Inferior parietal cortex (tissue), 1 donor: ENCODE results near the gene GATAD2B.

ENCODE experiments used
- DNase-seq: peaks from one replicate; pipeline ENCODE4 v3.0.0-alpha.2; 2016; ENCODE audit errors: extremely low spot score

Gene GATAD2B

DNA sequence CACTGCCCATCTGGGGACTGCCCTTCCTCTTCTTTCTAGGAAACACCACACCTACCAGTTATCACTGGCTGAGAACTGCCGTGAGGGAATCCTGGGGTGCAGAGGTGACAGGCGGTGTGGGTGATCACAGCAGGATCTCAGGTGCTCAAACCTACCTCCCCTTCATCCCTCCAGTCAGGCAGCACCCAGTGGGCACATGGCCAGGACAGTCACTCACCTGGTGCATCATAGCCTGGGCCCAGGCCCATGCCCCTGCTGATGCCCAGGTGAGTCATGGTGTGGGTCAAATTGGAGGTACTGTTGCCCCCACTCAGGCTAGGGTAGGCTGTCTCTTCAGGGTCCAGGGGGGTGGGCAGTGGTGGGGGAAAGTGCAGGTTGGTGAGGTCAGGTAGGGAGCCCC, 29.0 kb upstream of the GATAD2B start:
- DNase-seq: no peak

DNA sequence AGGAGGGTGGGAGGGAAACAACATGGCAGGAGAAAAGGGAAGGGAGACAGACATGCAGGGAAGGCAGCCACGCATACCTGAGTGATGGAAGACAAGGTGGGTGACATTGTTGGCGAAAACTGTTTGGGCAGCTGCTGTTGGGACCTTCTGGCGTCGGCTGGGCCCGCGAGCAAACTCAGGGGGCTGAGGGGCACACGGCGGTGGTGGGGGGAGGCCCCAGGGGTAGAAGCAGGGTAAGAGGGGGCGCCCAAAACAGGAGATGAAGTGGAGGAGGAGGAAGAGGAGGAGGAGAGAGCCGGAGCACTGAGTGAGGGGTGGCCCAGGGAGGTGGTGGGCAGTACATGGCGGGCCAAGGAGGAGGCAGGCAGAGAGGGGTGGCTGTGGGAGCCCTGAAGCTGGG, 28.4 kb upstream of the GATAD2B start:
- DNase-seq: no peak

DNA sequence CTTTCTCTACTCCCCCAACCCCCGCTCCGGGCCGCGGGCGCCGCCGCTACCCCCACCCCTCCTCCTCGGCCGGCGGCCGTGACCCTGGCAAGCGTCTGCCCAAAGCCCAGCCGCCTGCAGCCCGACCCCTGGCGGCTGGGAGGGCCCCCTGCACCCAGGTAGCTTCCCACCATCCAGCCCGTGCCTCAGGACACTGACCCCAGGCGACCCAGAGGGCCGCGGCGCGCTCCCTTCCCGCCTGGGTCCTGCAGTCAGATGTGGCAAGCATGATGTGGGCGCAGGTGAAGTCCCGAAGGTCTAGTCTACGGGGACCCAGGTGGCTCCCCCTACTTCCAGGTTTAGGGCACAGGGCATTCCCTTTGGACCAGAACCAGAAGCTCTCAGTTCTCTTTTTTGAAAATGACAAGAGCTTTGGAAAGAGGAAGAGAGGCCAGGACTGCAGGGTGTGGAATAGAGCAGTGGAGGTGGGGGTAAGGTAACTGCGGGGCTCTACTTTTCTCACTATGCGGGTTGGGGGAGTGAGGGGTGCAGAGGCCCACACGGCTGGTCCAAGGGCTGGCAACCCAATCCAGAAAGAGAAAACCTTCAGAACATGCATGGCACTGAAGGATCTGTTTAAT, 24.0 kb upstream of the GATAD2B start, which contains the start of gene DENND4B:
TSS of gene DENND4B (minus strand) at position 97 of the 620 bp plus-strand sequence. CDS start 2,344 bp downstream, outside the sequence.
- peak; percentile 76 for DNase-seq

DNA sequence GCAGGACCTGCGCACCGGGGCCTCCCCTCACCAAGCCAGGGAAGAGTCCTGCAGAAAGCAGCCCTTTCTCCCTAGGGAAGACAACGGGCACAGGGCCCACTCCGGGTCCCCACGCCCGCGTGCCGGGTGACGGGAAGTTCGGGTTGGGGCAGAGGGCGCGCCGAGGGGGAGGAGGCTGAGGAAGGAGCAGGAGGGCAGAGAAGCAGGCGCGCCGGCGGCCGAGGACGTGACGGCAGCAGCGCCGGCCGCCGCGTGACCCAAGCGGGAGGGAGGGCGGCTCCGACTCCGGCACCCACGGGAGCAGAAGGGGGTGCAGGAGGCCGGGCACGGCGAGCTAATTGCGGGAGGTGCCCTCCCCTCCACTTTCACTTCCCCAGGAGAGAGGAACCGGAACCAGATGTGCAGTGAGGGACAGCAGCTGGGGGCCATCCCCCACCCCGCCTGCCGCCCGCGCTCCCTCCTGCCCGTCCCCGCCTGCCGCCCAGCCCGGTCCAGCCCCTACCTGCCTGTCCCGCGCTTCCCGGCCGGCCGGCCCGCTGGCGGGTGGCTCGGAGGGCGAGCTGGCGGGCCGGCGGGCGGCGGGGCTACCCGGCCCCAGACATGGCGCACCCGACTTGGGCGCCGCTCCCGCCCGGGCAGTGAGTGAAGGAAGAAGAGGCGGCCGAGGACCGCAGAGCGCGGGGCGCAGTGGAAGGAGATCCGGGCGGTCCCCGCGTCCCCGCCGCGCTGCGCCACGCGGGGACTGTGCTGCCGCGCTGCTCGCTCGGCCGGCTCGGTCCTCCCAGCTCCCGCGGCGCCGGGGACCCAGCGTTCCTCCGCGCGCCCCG, 23.2 kb upstream of the GATAD2B start:
- DNase-seq: no peak

DNA sequence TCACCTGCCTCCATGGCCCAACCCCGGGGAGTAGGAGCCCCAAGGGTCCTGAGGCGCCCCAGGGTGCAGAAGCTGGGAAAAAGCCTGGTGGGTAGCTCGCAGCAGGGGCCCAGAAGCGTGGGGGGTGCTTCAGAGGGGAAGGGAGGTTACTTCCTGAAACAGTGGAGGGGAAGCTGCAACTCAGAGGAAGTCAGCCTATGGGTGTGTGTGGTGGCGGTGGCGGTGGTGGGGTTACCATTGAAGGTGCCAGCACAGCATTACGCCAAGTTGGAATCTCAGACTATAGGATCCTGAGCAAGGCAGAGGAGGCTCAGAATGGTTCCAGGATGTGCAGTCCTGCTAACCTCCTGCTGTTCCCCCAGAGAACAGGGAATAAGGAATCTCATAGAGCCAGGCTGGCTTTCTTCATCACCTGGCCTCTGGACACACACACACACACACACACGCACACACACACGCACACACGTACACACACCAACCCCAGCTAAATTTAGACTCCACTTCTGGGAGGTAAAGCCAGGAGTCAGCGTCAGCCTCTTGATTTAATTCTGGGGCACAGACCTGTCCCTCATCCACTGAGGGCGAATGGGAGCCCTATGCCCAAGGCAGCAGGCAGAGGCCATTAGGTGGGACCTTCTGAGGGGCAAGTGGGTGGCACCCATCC, 22.5 kb upstream of the GATAD2B start:
- DNase-seq: no peak

DNA sequence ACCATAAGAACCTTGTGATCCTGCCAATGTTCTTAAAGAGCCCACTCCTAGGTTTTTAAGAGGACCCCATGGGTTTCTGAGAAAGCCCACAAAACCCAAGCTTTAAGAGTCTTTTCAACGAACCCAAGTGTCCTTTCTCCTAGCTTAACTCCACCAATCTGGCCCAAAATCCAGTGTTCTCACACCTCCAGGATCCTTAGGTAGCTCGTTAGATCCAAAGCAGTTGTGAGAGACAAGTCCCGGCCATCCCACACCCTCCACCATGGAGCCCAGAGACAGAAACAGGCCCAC, 22.0 kb upstream of the GATAD2B start:
- no peak for DNase-seq

DNA sequence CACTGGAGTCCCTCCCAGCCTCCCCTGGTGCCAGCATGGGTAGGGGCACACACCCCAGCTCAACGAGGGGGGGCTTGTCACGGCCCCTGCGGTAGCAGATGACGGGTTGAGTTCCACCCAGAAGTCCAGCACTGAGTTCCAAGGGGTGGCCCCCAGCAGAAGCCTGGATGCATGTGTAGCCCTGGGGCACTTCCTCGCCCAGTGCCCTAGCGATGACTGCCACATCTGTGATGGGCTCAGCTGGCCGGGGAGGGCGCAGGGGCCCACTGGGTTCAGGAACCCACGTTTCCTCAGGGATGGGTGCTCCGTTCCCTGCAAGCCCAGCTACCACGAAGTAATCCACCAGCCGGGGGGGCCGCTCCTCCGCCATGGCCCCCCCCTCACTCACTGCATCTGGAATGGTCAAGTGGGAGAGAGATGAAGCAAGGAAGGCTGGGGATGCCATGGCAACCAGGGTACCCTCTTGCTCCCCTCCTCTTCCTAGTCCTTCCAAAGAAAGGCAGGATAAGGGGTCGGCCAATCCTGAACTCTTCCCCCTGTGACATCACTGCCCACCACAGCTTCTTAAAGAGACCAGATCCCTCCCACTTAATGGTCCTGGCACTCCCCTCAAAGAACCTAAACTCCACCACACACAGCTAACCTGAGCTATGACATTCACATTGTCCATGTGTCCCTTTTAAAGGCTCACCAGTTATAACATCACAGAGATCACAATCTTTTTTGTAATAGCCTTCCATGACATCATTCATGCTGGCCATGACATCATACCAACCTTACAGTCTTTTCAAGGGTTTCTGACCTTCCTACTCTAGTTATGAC, 21.4 kb upstream of the GATAD2B start:
- DNase-seq: no peak

DNA sequence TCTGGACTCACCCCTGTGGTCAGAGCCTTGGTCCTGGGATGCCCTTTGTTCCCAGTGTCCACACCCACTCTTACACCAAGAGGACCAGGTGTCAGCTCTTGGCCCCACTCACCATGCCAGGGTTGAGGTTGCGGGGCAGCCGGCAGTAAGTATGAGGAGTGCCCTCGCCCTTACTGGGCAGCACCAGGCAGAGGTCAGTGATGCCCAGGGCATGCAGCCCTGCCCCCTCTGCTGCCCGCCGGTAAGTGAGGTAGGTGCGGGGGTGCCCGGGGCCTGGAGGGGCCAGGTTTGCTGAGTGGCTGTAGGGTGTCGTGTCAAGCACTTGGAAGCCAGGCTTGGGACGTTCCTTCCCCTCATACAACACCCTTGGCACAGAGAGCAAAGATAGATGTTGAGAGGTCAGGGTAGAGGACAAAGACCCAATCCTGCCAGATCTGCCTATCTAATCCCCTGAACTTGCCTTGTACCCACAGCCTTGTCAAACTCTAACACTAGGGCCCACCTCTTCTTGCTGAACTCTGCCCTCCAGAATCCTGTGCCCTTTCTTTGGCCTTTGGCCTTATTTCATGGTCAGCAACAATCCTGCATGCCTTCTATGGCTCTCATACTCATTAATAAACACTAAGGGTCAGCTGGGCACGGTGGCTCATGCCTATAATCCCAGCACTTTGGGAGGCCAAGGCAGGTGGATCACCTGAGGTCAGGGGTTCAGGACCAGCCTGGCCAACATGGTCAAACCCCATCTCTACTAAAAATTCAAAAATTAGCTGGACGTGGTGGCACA, 20.2 kb upstream of the GATAD2B start:
- no peak for DNase-seq

DNA sequence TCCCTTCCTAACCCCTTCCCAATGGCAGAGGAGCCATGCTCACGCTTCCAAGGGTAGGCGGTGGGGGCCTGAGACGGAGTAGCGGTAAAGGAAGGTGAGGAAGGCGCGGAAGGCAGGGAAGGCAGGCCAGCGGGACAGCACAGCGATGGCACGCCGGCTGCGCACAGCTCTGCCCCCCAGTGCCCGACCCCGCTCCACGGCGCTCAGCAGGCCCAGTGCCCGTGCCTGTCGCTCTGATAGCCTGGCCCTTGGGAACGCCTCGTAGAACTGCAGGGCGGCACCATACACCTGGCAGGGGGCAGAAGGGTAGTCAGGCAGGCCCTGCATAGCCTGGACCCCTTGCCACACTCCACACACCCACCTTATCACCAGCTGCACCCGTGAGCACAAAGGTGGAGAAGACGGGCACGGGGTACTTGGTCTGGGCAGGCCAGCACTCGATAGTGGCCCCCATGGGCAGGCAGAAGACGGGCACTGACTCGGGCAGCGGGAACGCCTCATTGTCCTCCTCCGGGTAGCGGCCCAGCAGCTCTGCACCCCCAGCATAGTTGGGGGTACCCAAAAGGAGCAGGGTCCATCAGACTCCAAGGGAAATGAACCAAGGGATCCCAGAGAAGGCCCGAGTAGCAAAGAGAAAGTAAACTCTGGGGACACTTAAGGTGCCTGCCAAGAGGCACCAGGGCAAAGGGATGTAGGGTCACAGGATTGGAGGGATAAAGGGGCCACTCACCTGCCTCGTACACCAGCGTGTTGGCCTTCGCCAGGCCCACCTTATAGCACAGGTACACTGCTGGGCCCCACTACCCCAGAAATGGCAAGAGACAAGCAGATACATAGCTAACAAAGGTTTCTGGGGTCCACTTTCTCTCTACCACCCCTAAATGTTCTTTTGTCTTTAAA, 19.3 kb upstream of the GATAD2B start:
- no peak for DNase-seq

DNA sequence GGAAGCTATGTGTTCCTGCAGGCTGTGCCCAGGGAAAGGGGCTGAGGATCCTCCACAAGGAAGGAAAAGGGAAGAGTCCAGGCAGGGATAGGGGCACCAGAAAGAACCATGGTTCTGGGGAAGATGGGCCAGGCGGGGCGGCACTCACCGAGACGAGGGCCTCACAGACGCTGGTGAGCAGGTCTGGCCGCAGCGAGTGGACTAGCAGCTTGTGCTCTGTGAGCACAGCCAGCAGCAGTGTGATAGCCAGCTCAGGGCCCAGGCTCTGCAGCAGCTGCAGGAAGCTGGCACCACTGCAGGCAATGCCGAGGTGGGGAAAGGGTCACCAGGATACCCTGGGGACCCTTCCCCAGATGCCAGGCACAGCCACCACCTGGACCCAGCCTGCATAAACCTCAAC, 18.0 kb upstream of the GATAD2B start:
- no peak for DNase-seq

DNA sequence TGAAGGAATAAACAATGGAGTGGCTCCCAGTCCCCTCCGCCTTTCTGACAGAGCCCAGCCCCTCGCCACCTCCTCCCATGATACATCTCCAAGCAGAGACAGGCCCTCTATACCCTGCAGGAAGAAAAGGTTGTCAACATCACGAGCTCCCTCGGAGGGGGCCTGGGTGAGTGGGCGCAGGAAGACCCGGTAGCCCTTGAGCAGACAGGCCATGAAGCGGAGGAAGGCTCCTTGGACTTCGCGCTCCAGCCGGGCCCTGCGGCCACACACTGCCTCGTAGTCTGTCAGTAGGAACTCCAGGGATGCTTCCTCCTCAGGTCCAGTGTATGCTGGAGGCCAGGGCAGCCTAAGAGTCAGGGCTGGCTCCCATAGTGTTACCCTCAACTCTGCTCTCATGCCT, 16.7 kb upstream of the GATAD2B start:
- DNase-seq: no peak

DNA sequence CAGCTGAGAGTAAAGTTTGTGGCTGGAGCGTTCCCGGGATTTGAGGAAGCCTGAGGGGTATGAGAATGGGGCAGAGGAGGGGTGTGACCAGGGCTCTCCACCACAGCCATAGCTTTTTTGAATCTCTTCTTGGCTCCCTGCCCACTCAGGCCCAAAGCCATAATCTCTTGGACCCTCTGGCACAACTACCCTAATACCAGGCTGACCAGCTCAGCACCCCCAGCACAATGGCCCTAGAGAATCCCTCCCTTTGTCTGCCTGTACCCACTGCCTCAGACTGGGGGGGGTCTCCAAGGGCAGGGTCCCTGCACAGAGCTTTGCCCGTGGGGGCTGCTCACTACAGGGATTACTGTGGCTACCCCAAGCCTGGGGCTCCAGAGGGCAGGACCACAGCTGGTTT, 16.2 kb upstream of the GATAD2B start:
- no peak for DNase-seq

DNA sequence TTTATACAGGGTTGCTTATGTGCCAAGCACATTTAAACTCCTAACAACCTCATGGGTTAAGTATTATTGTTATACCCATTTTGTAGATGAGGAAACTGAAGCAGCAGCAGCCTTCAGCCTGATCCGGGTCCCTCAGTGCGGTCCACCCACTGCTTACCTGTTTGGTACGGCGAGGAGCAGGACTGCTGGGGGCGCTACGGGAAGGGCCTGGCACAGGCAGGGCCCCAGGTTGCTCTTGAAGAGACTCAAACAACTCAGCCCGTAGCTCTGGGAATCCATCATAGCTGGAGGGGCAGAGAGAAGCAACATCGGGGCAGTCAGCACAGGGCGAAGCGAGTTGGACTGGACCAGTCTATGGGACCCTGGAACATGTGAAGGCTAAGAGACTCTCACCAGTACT, 14.6 kb upstream of the GATAD2B start:
- DNase-seq: no peak

DNA sequence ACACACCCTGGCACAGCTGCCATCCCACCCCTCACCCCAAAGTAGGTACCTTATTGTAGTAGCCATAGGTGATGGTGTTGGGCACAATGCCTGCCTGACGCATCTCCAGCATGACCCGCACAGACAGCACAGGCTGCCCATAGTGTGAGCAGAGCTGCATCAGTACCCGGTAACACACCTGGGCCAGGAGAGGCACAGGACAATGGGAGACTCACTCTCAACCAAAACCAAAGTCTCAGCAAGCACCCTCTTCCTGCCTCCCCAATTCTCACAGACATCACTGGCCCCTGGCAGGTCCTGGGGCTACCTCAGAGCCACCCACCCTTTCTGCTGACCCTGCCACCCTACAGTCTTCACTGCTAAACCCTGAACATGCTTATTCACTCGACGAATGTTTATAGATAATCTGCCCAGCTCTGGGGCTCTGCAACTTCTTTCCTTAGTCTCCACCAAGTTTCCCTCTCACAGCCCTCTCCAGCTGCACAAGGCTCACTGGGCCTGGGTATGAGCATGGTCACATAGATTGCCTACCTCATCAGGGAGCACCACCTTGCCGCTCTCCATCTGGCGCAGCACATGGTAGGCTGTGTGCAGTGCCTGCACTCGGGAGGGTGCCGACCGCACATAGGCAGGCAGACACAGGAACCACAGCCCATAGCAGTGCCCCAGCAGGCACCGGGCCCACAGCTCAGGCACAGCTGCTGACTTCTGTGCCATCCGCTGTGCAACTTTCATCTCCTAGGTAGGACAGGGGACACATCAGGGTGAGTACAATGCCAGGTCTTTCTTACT, 13.4 kb upstream of the GATAD2B start:
- no peak for DNase-seq

DNA sequence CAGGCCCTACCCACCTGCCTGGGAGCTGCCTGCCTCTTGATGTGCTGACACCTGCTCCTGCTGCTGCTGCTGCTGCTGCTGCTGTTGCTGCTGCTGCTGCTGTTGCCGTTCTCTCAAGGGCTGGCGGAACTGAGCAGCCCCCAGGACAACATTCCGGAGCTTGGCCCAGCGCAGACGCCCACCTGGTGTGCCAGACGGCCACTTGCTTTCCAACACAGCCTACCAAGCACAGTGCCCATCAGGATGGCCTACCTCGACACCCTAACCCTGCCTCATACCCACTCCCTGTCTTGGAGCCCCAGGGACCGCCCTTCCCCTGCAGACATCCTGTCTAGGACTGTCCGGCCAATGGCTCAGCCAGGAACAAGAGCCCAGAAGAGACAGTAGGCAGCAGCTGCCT, 12.0 kb upstream of the GATAD2B start:
- DNase-seq: no peak

DNA sequence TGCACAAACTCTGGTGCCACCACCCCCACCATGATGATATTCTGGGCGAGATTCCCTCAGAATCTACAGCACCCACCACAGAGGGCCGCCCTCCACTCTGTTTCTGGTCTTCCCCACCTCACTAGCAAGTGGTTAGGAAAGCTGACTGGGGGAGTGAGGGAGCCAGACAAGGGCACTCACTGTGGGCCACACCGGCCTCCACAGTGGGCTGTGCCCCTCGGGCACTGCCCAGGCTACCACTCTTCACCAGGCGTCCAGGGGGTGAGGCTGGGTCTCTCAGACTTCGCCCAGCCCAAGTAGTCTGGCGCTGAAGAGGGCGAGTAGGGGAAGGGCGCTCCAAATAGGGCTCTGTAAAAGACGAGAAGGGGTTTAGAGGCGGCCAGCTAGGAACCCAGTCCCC, 11.2 kb upstream of the GATAD2B start:
- no peak for DNase-seq

DNA sequence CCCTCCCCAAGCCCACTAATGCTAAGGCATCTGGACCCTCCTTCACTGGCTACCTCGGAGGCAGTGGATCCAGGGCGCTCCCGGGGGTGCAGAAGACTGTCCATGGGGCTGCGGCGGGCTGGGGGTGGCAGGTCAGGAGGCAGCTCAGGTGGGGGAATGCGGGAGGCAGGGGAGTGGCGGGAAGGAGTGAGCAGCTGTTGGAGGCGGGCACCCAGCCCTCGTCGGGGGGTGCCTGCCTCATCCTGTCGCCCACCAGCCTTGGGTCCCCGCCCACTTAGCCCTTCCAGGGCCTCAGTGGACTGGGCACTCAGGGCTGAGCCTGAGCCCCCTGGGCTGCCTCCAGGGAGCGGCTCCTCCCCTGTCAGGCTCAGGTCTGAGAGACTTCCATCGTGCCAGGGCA, 10.7 kb upstream of the GATAD2B start:
- DNase-seq: no peak

DNA sequence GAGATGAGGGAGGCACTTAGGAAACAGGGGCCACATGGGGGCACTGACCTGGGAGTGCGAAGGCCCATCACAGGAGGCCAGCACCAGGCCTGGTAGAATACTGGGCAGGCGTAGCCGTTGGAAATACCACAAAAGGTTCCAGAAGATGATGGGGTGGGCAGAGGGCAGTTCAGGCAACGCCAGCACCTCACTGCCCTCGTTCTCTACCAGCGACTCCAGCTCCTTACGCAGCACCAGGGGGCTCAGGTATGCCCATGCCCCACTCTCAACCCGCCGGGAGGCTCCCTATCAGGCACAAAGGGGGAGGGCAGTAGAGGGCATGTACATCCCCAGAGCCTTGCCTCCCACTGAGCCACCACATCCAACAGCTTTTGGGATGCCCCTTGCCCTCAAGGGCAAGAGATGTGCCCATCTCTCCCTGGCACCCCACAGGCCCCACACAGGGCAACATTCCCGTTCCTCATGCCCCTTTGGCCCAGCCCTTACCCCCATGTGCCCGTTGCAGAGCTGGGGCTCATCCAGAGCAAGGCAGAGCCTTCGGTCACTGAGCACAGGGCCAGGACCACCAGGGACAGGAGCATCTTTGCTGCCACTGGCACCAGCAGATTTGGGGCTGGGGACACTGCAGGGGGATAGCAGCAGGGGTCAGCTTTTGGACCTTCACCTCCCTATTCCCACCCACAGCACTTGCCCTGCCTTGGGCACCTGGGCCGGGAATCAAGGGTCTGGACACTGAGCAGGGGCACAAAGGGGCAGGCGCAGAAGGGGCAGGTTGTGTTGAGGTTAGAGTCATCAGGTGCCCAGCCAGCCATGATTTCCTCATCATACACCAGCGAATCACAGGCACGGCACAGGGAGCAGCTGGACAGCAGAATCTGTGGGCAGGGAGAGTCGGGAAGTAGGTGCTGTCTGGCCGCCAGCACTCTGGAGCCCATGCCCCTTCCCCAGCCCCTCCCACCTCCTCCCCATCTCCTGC, 9.7 kb upstream of the GATAD2B start:
- DNase-seq: no peak
